Measurements from ENCODE around the gene EPHA3. TPM values are rescaled to one million over a fixed set of nuclear protein-coding genes. Genes with fewer than 3 reads are reported as not detected.

EPHA3 gene
- total RNA-seq, 1 experiment from 2014 or later = 21.5 TPM

DNA sequence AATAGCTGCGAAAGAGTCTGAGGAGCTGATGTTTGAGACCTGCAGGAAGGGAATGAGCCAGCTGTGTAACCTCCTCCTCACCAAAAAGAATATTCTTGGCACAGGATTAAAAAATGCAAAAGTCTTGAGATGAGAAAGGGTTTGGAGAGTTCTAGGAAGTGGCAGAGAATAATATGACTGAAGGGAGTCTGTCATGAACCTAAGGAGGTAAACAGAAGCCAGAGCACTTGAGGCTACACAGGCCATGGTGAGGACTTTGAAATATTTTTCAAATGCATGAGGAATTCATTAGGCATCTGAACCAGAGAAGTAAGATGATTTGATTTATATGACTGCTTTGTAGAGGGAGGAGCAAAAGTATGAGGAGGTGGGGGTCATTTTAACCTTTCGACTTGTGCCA is 347.8 kb downstream of the EPHA3 start:
- Histone ChIP-seq H3K9me3 (ENCODE audit: low read depth, low read length, poor library complexity, severe bottlenecking) (no peaks in the 10 kb centered on the region), H3K27ac (ENCODE audit: low read depth, low read length, poor library complexity, severe bottlenecking) (no peak overlapping the region), H3K36me3 (ENCODE audit: insufficient read depth, low read length, poor library complexity, severe bottlenecking) (no peaks in the 10 kb centered on the region), H3K4me1 (ENCODE audit: insufficient read depth, low read length, poor library complexity, severe bottlenecking) (no peaks in the 10 kb centered on the region), H3K4me3 (ENCODE audit: low read depth, low read length, poor library complexity, severe bottlenecking) (no peak overlapping the region), H3K27me3 (replicated peaks; ENCODE audit: insufficient read depth, low read depth, low read length, poor library complexity) (no peaks in the 10 kb centered on the region)
- no TSS peak for BruUV-seq (replicated peaks)
- ChIA-PET POLR2A (ENCODE audit: low non-redundant PET) (no interaction called here), CTCF (no interaction called here)
- TF ChIP-seq EZH2 (IDR thresholded peaks at IDR 0.05; ENCODE audit: borderline replicate concordance, low read depth, low read length, poor library complexity, severe bottlenecking) = no peak
- TF ChIP-seq, protein P1, sequence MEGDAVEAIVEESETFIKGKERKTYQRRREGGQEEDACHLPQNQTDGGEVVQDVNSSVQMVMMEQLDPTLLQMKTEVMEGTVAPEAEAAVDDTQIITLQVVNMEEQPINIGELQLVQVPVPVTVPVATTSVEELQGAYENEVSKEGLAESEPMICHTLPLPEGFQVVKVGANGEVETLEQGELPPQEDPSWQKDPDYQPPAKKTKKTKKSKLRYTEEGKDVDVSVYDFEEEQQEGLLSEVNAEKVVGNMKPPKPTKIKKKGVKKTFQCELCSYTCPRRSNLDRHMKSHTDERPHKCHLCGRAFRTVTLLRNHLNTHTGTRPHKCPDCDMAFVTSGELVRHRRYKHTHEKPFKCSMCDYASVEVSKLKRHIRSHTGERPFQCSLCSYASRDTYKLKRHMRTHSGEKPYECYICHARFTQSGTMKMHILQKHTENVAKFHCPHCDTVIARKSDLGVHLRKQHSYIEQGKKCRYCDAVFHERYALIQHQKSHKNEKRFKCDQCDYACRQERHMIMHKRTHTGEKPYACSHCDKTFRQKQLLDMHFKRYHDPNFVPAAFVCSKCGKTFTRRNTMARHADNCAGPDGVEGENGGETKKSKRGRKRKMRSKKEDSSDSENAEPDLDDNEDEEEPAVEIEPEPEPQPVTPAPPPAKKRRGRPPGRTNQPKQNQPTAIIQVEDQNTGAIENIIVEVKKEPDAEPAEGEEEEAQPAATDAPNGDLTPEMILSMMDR (conservative IDR thresholded peaks at IDR 0.05; ENCODE audit: low read depth, low read length) = no peak
- no peak for DNase-seq (ENCODE audit: low spot score)
- intact Hi-C loops (cut with micrococcal nuclease; ENCODE audit: unreplicated experiment) = no loop called here

DNA sequence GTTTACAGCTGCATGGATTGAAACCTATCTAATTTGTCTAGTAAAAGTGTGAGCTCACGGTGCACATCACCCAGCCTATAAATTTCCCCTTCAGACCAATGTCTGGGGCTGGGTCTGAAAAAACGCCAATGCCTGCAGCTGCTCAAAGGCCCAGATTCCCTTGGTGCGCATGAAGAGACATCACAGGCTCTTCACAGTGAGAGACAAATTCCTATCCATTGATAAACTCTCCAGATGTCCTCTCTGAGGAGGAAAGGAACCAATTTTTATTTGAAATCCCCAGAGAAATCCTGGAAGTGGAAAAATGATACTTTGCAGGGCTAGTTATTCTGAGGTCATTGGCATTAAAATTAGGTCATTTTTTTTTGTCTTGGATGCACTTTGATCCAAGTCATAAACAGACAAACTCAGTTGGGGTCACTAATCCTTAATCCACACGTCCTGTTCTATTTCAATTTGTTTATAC is 360.5 kb downstream of the EPHA3 start:
- H3K4me3 ChIP-seq (ENCODE audit: low read depth, low read length, poor library complexity, severe bottlenecking) = no peak overlapping the region
- no peak overlapping the region for H3K27ac ChIP-seq (ENCODE audit: low read depth, low read length, poor library complexity, severe bottlenecking)
- DNase-seq (ENCODE audit: low spot score) = peak; percentile 12
- POLR2A ChIA-PET (ENCODE audit: low non-redundant PET) = no interaction called here
- H3K4me1 ChIP-seq (ENCODE audit: insufficient read depth, low read length, poor library complexity, severe bottlenecking) = peaks cover 10% of the 10 kb centered on the region
- TF ChIP-seq, protein P1 (conservative IDR thresholded peaks at IDR 0.05; ENCODE audit: low read depth, low read length) = no peak
- TF ChIP-seq EZH2 (IDR thresholded peaks at IDR 0.05; ENCODE audit: borderline replicate concordance, low read depth, low read length, poor library complexity, severe bottlenecking) = no peak
- H3K27me3 ChIP-seq (replicated peaks; ENCODE audit: insufficient read depth, low read depth, low read length, poor library complexity) = no peaks in the 10 kb centered on the region
- no peaks in the 10 kb centered on the region for H3K9me3 ChIP-seq (ENCODE audit: low read depth, low read length, poor library complexity, severe bottlenecking)
- CTCF ChIA-PET = interaction anchor here (0.7 kb wide), 1 partner anchor 8 kb away, joined by 3 read pairs; no protein-coding TSS in a partner anchor
- no peaks in the 10 kb centered on the region for H3K36me3 ChIP-seq (ENCODE audit: insufficient read depth, low read length, poor library complexity, severe bottlenecking)
- BruUV-seq (replicated peaks) = no TSS peak
- intact Hi-C loops (cut with micrococcal nuclease; ENCODE audit: unreplicated experiment) = no loop called here

DNA sequence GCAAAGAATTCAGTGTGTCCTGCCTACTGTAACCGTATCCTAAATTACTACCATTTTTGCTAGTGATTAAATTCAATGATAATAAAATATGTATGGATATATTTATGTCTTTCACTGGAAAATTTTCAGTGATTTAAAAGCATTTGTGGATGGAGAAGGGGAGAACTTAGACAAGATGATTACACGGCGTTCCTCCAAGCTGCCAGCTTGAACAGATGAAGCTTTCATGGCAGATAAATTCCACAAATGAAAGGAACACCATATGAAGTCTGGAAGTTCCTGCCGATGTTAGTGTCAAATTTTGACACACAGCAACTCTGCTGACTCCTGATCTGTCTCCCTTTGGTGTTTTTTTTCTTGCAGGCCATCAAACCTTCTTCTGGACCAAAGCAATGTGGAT is 364.7 kb downstream of the EPHA3 start:
- Histone ChIP-seq H3K27me3 (replicated peaks; ENCODE audit: insufficient read depth, low read depth, low read length, poor library complexity) (no peaks in the 10 kb centered on the region), H3K36me3 (ENCODE audit: insufficient read depth, low read length, poor library complexity, severe bottlenecking) (no peaks in the 10 kb centered on the region), H3K9me3 (ENCODE audit: low read depth, low read length, poor library complexity, severe bottlenecking) (no peaks in the 10 kb centered on the region), H3K4me3 (ENCODE audit: low read depth, low read length, poor library complexity, severe bottlenecking) (no peak overlapping the region), H3K27ac (ENCODE audit: low read depth, low read length, poor library complexity, severe bottlenecking) (no peak overlapping the region), H3K4me1 (ENCODE audit: insufficient read depth, low read length, poor library complexity, severe bottlenecking) (peaks cover 10% of the 10 kb centered on the region)
- intact Hi-C loops (cut with micrococcal nuclease; ENCODE audit: unreplicated experiment) = no loop called here
- TF ChIP-seq EZH2 (IDR thresholded peaks at IDR 0.05; ENCODE audit: borderline replicate concordance, low read depth, low read length, poor library complexity, severe bottlenecking) = no peak
- TF ChIP-seq, protein P1 (conservative IDR thresholded peaks at IDR 0.05; ENCODE audit: low read depth, low read length) = no peak
- POLR2A ChIA-PET (ENCODE audit: low non-redundant PET) = no interaction called here
- CTCF ChIA-PET = no interaction called here
- no peak for DNase-seq (ENCODE audit: low spot score)
- BruUV-seq (replicated peaks) = no TSS peak

Data from A673 (cell line).